ES-I3 (cell line): ENCODE measurements around the gene KRTAP10-10.
"Not testable (repeated sequence)": the region's sequence is repeated elsewhere in the genome, so short reads cannot be mapped to it uniquely, and the experiment has no call there.

Source experiments
- H3K36me3 ChIP-seq: 2 replicates; pipeline ENCODE4 v1.6.1; 2013; ENCODE audit warnings: mild to moderate bottlenecking, low read length, control low read depth, moderate library complexity; ENCODE audit not compliant: insufficient read depth
- H3K4me1 ChIP-seq: 2 replicates; pipeline ENCODE4 v1.6.1; 2013; ENCODE audit warnings: mild to moderate bottlenecking, control low read depth, low read length; ENCODE audit not compliant: insufficient read depth
- H3K9ac ChIP-seq: 2 replicates; pipeline ENCODE4 v1.6.1; 2013; ENCODE audit warnings: low read depth, mild to moderate bottlenecking, low read length, moderate library complexity
- H3K9me3 ChIP-seq: 2 replicates; pipeline ENCODE4 v1.6.1; 2013; ENCODE audit warnings: mild to moderate bottlenecking, low read length, moderate library complexity; ENCODE audit not compliant: control insufficient read depth, insufficient read depth

KRTAP10-10 gene

DNA sequence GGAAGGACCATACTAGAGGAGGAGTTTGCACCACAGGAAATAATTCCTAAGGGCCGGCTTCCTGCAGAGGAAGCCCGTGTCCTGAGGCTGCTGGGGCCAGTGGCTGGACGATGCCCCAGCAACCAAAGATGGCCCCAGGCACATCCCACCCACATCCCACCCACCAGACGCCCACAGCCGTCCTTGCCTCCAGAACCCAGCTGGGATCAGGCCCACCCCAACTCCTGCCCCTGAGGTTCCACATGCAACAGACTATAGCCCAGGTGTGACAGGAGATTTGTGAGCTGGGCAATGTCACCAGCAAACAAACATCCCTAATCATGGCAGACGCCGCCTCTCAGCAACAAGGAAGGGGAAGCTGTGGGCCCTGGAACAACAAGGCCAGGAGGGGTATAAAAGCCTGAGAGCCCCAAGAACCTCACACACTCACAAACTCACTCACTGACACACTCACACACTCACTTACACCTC lies 10.4 kb upstream of the KRTAP10-10 start, which contains the start of gene KRTAP10-9:
KRTAP10-9 (plus strand) TSS at position 421 of the 471 bp plus-strand sequence. CDS start 79 bp downstream, outside the sequence.
- Histone ChIP-seq H3K36me3 (no peaks in the 10 kb centered on the region), H3K9ac (no peak within 1 kb of the TSS)

DNA sequence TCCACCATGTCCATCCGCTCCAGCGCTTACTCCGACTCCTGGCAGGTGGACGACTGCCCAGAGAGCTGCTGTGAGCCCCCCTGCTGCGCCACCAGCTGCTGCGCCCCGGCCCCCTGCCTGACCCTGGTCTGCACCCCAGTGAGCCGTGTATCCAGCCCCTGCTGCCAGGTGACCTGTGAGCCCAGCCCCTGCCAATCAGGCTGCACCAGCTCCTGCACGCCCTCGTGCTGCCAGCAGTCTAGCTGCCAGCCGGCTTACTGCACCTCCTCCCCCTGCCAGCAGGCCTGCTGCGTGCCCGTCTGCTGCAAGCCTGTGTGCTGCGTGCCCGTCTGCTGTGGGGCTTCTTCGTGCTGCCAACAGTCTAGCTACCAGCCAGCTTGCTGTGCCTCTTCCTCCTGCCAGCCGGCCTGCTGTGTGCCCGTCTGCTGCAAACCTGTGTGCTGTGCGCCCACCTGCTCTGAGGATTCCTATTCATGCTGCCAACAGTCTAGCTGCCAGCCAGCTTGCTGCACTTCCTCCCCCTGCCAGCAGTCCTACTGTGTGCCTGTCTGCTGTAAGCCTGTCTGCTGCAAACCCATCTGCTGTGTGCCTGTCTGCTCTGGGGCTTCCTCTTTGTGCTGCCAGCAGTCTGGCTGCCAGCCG lies 9.9 kb upstream of the KRTAP10-10 start:
- H3K9me3 ChIP-seq: peaks cover 13% of the 10 kb centered on the region
- H3K4me1 ChIP-seq, H3K9ac ChIP-seq, H3K36me3 ChIP-seq: not testable (repeated sequence)

More for the DNA sequence above, 10.4 kb upstream of the KRTAP10-10 start, which contains the start of gene KRTAP10-9:
- Histone ChIP-seq H3K4me1 (no peaks in the 10 kb centered on the region), H3K9me3 (peaks cover 11% of the 10 kb centered on the region)

DNA sequence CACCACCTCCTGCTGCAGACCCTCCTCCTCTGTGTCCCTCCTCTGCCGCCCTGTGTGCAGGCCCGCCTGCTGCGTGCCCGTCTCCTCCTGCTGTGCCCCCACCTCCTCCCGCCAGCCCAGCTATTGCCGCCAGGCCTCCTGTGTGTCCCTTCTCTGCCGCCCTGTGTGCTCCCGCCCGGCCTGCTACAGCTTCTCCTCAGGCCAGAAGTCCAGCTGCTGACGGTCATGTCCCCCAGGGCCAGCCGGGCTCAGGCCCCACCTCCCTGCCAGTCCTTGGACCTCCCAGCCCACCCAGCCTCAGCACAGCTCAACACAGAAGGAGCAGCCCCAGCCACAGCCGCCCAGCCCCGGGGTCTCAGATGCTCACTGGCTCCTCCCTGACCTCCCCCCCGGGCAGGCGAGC lies 9.3 kb upstream of the KRTAP10-10 start:
- H3K9me3 ChIP-seq: peaks cover 11% of the 10 kb centered on the region
- H3K4me1 ChIP-seq, H3K36me3 ChIP-seq, H3K9ac ChIP-seq: not testable (repeated sequence)

DNA sequence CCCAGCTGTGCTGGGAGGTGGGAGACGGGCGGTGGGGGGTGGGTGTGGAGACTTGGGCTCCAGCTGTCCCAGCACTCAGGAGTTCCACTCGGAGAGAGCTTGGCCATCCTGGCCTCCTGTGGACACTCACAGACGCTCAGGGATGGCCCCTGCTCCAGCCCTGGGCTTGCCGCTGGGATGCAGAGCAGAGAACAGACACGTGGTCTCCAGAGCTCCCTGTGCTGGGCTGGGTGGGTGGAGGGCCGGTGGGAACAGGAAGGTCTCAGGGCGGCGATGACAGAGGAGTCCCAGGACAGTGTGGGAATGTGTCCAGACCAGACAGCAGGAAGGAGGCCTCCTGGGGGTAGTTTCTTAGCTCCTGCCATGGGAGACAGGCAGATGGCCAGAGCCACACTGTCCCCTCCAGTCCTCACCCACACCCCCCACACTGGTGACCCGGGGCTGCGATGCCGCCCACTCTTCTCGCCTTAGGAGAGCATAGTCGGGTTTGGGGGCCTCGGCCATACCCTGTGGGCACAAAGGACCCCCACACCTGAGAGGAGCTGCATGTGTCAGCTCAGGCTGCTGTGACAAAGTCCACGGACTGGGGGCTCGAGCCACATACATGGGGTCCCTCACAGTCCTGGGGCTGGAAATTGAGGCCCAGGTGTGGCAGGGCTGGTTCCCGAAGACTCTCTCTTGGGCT lies 8.3 kb upstream of the KRTAP10-10 start:
- H3K36me3 ChIP-seq: no peaks in the 10 kb centered on the region
- H3K4me1 ChIP-seq: no peaks in the 10 kb centered on the region
- no peak overlapping the region for H3K9ac ChIP-seq
- peaks cover 11% of the 10 kb centered on the region for H3K9me3 ChIP-seq

DNA sequence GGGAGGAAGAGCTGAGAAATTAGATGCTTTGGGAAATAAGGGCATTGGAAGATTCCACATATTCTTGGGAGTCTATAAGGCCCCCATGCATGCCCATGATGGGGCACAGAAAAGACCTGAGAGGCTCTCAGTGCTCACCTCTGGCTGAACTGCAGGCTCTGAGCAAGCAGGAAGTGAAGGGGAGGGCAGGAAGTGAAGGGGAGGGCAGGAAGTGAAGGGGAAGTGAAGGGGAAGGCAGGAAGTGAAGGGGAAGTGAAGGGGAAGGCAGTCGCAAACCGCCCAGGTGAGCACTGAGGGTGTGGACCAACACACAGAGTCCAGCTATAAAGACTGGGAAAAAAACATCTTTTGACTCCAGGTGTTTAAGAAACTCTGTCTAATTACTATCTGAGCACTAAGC lies 6.7 kb upstream of the KRTAP10-10 start:
- H3K4me1 ChIP-seq: no peaks in the 10 kb centered on the region
- no peak overlapping the region for H3K9ac ChIP-seq
- H3K36me3 ChIP-seq: no peaks in the 10 kb centered on the region
- H3K9me3 ChIP-seq: peaks cover 8% of the 10 kb centered on the region

DNA sequence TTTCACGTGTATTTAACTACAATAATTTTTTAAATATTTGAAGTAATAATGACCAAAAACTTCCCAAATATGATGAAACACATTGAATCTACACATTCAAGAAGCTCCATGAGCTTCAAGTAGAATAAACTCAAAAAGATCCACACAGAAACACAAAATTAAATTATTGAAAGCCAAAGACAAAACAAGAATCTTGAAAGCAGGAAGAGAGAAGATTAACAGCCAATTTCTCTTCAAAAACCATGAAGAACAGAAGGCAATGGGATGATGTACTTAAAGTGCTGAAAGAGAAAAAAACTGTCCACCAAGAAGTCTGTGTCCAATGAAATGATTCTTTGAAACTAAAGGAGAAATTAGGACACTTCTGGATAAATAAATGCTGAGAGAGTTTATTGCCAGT lies 5.1 kb upstream of the KRTAP10-10 start:
- peaks cover 8% of the 10 kb centered on the region for H3K9me3 ChIP-seq
- H3K9ac ChIP-seq: no peak overlapping the region
- no peaks in the 10 kb centered on the region for H3K36me3 ChIP-seq
- peaks cover 3% of the 10 kb centered on the region; the same call in 1 of the 2 replicates for H3K4me1 ChIP-seq

DNA sequence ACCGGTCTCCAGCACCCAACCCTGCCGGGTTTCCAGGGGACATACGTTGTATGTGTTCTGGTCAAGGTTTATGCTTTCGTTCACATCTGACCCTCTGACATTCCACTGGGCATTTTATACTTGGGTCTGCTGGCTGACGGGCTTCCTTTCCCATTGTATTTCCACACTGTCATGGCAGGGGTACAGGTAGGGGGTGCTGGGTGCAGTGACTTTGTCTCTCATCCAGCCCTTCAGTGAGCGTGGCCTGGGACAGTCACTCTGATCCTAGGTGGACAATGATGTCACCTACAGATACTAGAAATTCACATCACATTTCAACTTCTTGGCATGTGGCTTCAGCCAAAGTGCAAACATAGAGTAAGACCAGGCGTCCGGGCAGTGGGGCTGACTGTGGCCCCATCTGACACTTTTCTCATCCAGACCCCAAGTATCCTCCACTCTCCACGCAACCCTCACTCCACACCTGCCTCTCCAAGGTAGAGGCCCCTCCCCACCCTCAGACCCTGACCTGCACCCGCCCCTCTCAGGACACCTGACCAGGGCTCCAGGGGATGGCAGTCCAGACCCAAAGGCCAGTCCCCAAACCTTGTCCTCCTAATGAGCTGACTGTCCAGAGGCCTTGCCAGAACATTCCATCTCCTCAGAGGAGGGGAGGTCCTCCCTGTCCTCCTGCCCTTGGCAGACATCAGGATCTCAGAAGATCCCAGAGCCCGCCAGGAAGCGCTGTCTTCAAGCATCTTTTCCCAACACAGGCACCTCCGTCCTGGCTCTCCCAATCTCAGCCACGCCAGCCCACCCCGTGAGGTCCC lies 743 bp upstream of the KRTAP10-10 start:
- Histone ChIP-seq H3K4me1 (peaks cover 8% of the 10 kb centered on the region; the same call in 1 of the 2 replicates), H3K36me3 (no peaks in the 10 kb centered on the region), H3K9ac (no peak overlapping the region), H3K9me3 (peaks cover 15% of the 10 kb centered on the region)

DNA sequence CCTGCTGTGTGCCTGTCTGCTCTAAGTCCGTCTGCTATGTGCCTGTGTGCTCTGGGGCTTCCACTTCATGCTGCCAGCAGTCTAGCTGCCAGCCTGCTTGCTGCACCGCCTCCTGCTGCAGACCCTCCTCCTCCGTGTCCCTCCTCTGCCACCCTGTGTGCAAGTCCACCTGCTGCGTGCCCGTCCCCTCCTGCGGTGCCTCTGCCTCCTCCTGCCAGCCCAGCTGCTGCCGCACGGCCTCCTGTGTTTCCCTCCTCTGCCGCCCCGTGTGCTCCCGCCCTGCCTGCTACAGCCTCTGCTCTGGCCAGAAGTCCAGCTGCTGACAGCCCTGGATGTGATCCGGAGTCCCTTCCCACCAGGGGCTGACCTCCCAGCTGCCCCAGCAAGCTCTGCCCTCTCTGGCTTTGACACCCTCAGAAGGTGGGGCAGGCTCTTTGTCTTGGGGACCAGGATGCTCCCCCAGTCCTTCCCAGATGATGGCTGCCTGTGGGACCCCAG lies 744 bp downstream of the KRTAP10-10 start:
- not testable (repeated sequence) for H3K9ac ChIP-seq, H3K36me3 ChIP-seq, H3K4me1 ChIP-seq
- peaks cover 10% of the 10 kb centered on the region; the same call in 1 of the 2 replicates for H3K9me3 ChIP-seq

DNA sequence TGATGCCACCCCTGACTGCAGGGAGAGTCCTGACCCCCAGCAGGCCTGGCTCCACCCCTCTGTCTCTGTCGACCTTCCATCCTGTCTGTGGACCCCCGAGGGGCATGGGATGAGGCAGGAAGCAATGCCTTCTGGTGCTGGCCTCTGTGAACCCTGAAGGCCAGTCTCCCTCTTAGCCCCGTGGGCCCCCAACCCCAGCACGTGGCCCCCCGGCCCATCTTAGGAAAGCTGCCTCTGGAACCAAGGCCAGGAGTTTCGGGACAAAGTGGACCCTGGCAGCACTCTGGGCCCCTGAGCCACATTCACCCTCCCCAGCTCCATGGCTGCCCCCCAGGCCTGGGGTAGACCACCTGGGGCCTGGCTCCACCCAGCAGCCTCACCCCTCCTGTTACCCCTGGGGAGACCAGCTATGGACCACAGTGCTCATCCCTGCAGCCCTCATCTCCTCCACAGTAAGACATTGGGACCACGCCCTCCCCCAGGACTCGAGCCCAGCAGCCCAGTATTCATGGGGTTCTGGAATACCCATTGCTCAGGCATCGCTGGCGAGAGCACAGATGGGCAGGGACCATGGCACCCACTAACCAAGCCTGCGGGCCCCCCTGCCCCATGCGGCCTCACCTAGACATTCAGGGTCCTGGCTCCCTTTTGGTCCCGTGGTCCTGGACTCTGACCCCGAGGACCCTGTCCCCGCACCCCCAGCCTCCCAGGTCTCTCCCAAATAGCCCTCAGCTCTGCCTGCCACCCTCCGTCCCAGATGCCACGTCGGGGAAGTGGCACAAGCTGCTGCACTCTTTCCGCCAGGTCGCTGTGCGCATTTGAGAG lies 1.6 kb downstream of the KRTAP10-10 start:
- not testable (repeated sequence) for H3K4me1 ChIP-seq

DNA sequence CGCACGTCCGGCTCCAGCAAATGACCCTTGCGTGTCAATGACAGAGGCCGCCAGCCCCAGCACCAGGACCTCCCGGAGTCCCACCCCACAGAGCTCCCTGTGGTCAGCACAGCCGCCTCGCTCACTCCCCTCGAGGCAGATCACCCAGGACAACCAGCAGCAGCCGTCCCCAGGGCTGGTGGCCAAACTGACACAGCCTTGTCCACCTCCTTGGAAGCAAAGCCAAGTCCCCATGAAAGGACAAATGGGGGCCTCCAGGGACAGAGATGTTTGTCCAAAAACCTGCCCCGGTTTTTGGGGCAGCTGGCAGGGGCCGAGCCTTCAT lies 2.1 kb downstream of the KRTAP10-10 start:
- H3K4me1 ChIP-seq: peaks cover 8% of the 10 kb centered on the region; the same call in 1 of the 2 replicates
- H3K9ac ChIP-seq: no peak overlapping the region
- H3K36me3 ChIP-seq: no peaks in the 10 kb centered on the region
- peaks cover 14% of the 10 kb centered on the region; the same call in 1 of the 2 replicates for H3K9me3 ChIP-seq

More for the DNA sequence above, 1.6 kb downstream of the KRTAP10-10 start:
- not testable (repeated sequence) for H3K9ac ChIP-seq, H3K36me3 ChIP-seq
- H3K9me3 ChIP-seq: peaks cover 10% of the 10 kb centered on the region; the same call in 1 of the 2 replicates

DNA sequence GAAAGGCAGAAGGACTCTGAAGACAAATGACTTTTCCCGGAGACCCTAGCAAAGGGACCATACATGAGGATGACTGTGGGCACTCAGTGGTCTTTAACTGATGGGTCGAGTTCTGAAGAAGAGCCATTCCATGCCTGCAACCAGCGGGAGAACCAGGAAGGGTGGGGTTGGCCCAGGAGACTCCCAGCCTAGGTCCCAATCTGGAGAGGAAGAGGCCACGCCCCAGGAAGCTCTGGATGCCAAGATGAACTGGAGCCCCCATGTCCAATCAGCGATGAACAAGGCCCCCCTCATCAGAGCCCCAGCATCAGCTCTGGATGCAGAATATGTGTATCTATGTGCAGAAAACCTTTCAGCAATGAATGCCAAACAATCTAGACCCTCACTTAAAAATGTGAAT lies 3.6 kb downstream of the KRTAP10-10 start:
- Histone ChIP-seq H3K9ac (no peak overlapping the region), H3K4me1 (peaks cover 8% of the 10 kb centered on the region; the same call in 1 of the 2 replicates), H3K36me3 (no peaks in the 10 kb centered on the region), H3K9me3 (peaks cover 18% of the 10 kb centered on the region)

DNA sequence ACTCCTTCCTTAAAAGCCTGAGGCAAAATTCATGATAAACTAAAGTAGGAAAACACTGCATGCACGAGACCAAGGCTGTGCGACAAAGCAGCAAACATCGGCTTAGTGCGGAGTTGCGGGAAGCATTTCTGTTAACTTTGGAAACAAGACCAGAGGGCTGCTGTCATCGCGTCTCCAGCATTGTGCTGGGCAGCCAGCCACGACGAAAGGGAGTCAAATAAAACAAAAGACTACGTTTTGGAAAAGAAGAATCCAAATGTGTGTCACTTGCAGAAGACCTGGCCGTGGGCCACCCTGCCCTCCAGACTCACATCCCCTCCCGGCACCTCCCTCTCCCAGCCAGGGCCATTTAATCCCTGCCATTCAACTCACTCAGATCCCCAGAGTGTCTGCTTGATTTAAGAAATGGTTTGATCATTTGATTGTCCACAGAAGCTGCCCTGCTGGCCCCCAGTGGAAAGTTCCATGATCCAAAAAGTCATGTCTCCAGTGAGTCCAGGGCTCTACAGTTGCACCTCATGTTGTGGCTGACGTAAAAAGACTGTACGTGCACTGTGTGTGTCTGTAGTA lies 6.7 kb downstream of the KRTAP10-10 start:
- Histone ChIP-seq H3K9ac (no peak overlapping the region), H3K9me3 (peaks cover 18% of the 10 kb centered on the region)

DNA sequence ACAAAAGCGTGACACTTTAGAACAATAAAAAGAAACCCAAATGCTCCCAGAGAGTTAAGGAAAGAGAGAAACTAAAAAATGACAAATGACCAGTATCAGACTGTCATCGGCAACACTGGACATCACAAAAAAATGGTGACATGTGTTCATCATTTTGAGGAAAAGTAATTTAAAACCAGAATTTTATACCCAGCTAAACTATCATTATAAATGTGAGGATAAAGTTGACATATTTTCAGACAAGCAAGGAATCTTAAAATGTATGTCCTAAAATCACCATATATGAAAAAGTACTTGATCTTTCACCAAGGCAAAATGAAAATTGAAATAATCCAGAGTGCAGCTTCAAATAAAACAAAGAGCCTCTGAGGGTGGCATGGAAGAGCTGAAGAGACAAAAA lies 7.7 kb downstream of the KRTAP10-10 start:
- Histone ChIP-seq H3K9ac (no peak overlapping the region), H3K4me1 (no peaks in the 10 kb centered on the region), H3K9me3 (peaks cover 18% of the 10 kb centered on the region), H3K36me3 (no peaks in the 10 kb centered on the region)

More for the DNA sequence above, 6.7 kb downstream of the KRTAP10-10 start:
- Histone ChIP-seq H3K36me3 (no peaks in the 10 kb centered on the region), H3K4me1 (no peaks in the 10 kb centered on the region)
